Erythroblast (primary cell): ENCODE data around the gene FIZ1.
A peak's percentile ranks its signal among the peaks of the same experiment; 100 is the strongest.

Source experiments
- DNase-seq, 2 experiments: peaks; one replicate each; lab custom pipeline; 2025; lab: John Stamatoyannopoulos, UW
- GATA1 ChIP-seq: IDR thresholded peaks from 2 replicates; pipeline ENCODE4 v1.6.1; 2011; ENCODE audit warnings: low read depth, mild to moderate bottlenecking, control low read depth, low read length, moderate library complexity
- POLR2A ChIP-seq: IDR thresholded peaks from 2 replicates; pipeline ENCODE4 v1.6.1; 2011; ENCODE audit warnings: mild to moderate bottlenecking, low read length

Gene FIZ1

GRCh38 chr19:55613930-55614710, 14.8 kb upstream of the FIZ1 start:
- no peak for DNase-seq
- TF ChIP-seq GATA1 (no peak), POLR2A (no peak)

GRCh38 chr19:55613396-55613795, 14.1 kb upstream of the FIZ1 start:
- no peak for DNase-seq
- TF ChIP-seq POLR2A (no peak), GATA1 (no peak)

- no peak for TF ChIP-seq GATA1
- no peak for DNase-seq
Observed at GRCh38 chr19:55611983-55612645, 12.8 kb upstream of the FIZ1 start.

- DNase-seq = no peak
- TF ChIP-seq POLR2A (no peak), GATA1 (no peak)
Observed at GRCh38 chr19:55611300-55611982, 12.1 kb upstream of the FIZ1 start.

GRCh38 chr19:55609326-55609725, 10.0 kb upstream of the FIZ1 start:
- DNase-seq = no peak

GRCh38 chr19:55606817-55607216, 7.5 kb upstream of the FIZ1 start:
- TF ChIP-seq GATA1 (no peak), POLR2A (no peak)
- no peak for DNase-seq

More at GRCh38 chr19:55609326-55609725, 10.0 kb upstream of the FIZ1 start:
- TF ChIP-seq POLR2A = no peak
- no peak for TF ChIP-seq GATA1

- TF ChIP-seq GATA1 (no peak), POLR2A (no peak)
- no peak for DNase-seq
Observed at GRCh38 chr19:55606471-55606787, 7.1 kb upstream of the FIZ1 start.

GRCh38 chr19:55605637-55606470, 6.5 kb upstream of the FIZ1 start, which contains the start of gene ZNF865:
Gene ZNF865, plus strand, starts transcription at chr19:55605647. Its CDS starts 7,972 bp downstream, at chr19:55613619.
- DNase-seq = peak; percentile 80 to 85
- no peak for TF ChIP-seq GATA1
- peak; percentile 20 for TF ChIP-seq POLR2A

- peak; percentile 92 to 94 for DNase-seq
- TF ChIP-seq POLR2A (peak; percentile 57), GATA1 (no peak)
Observed at GRCh38 chr19:55605207-55605636, 5.9 kb upstream of the FIZ1 start.

- DNase-seq = peak; percentile 44 to 47
Observed at GRCh38 chr19:55603581-55604292, 4.4 kb upstream of the FIZ1 start.

GRCh38 chr19:55603115-55603514, 3.8 kb upstream of the FIZ1 start:
- DNase-seq = no peak
- TF ChIP-seq POLR2A = no peak
- TF ChIP-seq GATA1 = no peak

More at GRCh38 chr19:55603581-55604292, 4.4 kb upstream of the FIZ1 start:
- TF ChIP-seq POLR2A (no peak), GATA1 (no peak)
